ENCODE measurements around the gene BABAM2. TPM values are rescaled to one million over a fixed set of nuclear protein-coding genes. Genes with fewer than 3 reads are reported as not detected.

BABAM2 gene
- total and polyA plus RNA-seq, 10 of the 15 experiments (the other 5 are each of a cell fraction or from before 2014, with no cell fraction given) = 30.7 to 59.9 (median 44.5) TPM

DNA sequence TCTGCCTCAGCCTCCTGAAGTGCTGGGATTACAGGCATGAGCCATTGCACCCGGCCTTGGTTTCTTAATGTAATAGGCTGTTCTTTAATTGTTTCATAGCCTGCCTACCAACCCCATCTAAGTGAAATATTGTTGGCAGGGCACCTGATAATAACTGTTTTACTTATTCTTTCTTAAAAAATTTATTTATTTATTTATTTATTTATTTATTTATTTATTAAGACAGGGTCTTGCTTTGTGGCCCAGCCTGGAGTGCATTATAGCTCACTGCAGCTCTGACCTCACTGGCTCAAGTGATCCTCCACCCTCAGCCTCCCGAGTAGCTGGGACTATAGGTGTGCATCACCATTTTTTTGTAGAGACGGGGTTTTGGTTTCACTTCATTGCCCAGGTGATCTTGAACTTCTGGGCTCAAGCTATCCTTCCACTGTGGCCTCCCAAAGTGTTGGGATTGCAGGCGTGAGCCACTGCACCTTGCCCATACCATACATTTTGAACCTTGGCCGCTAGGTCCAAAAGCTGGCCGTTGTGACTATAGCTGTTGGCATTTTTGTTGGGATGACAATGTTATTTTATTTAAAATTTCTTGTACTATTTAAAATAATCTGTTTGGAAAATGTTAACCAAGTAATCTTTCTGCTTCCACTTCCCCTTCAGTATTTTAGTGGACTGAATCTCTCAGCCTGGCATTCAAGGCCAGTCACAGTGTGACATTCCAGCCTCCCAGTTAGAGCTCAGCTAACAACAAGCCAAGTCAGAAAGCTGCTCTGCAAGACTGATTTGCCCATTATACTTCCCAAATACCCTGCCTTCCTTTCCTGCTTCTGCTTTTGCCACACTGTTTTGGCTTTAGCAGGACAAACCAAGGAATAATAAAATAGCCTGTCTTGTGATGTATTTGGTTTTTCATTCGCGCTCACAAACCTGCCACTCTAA is 52.4 kb downstream of the BABAM2 start:
- FAIRE-seq (no peak), DNase-seq (ENCODE audit: low read depth, low spot score) (no peak), ATAC-seq (no peak)
- Histone ChIP-seq H3K79me2 (ENCODE audit: control insufficient read depth, insufficient read depth, low read length) (no peaks in the 10 kb centered on the region), H3K4me1 (ENCODE audit: control insufficient read depth, insufficient read depth, low read length) (no peaks in the 10 kb centered on the region), H2AFZ (ENCODE audit: control insufficient read depth, low read depth, low read length) (no peak overlapping the region), H4K20me1 (ENCODE audit: control insufficient read depth, insufficient read depth) (no peaks in the 10 kb centered on the region), H3K9me3 (replicated peaks; ENCODE audit: control insufficient read depth, insufficient read depth, low read length) (no peaks in the 10 kb centered on the region), H3K36me3 (ENCODE audit: control insufficient read depth in 2 of 2, insufficient read depth in 2 of 2, low read length in 1 of 2) (peaks cover 0 to 1% of the 10 kb centered on the region in 2 experiments; a peak in 2 of 4 replicates), H3K9ac (ENCODE audit: control insufficient read depth, insufficient read depth, low read length) (no peak overlapping the region), H3K4me2 (ENCODE audit: control insufficient read depth, insufficient read depth) (no peak overlapping the region), H3K4me3 (no peak overlapping the region), H3K27ac (ENCODE audit: control insufficient read depth, insufficient read depth) (no peak overlapping the region), H3K27me3 (replicated peaks in 1 of 2; ENCODE audit: control insufficient read depth in 2 of 2, insufficient read depth in 2 of 2, low read length in 1 of 2) (no peaks in the 10 kb centered on the region)
- in situ Hi-C loops (cut with MboI) = no loop called here
- TF ChIP-seq, protein P1, sequence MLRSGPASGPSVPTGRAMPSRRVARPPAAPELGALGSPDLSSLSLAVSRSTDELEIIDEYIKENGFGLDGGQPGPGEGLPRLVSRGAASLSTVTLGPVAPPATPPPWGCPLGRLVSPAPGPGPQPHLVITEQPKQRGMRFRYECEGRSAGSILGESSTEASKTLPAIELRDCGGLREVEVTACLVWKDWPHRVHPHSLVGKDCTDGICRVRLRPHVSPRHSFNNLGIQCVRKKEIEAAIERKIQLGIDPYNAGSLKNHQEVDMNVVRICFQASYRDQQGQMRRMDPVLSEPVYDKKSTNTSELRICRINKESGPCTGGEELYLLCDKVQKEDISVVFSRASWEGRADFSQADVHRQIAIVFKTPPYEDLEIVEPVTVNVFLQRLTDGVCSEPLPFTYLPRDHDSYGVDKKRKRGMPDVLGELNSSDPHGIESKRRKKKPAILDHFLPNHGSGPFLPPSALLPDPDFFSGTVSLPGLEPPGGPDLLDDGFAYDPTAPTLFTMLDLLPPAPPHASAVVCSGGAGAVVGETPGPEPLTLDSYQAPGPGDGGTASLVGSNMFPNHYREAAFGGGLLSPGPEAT (IDR thresholded peaks at IDR 0.05; ENCODE audit: low read depth) = no peak
- no peak for TF ChIP-seq FOXM1 (IDR thresholded peaks at IDR 0.05; ENCODE audit: low read depth, low read length)
- TF ChIP-seq WRNIP1 (IDR thresholded peaks at IDR 0.05; ENCODE audit: borderline replicate concordance, low read depth, low read length) = no peak
- no peak for TF ChIP-seq ETV6 (conservative IDR thresholded peaks at IDR 0.05 in 1 of 2, IDR thresholded peaks at IDR 0.05 in 1 of 2; ENCODE audit: borderline replicate concordance in 1 of 2, low read depth in 1 of 2)
- no peak for TF ChIP-seq SMARCA5 (IDR thresholded peaks at IDR 0.05)
- no peak for TF ChIP-seq YY1 (IDR thresholded peaks at IDR 0.05; ENCODE audit: low read depth, low read length)
- TF ChIP-seq, protein P2, sequence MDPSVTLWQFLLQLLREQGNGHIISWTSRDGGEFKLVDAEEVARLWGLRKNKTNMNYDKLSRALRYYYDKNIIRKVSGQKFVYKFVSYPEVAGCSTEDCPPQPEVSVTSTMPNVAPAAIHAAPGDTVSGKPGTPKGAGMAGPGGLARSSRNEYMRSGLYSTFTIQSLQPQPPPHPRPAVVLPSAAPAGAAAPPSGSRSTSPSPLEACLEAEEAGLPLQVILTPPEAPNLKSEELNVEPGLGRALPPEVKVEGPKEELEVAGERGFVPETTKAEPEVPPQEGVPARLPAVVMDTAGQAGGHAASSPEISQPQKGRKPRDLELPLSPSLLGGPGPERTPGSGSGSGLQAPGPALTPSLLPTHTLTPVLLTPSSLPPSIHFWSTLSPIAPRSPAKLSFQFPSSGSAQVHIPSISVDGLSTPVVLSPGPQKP (IDR thresholded peaks at IDR 0.05; ENCODE audit: low read depth, low read length) = no peak
- TF ChIP-seq EP300 (IDR thresholded peaks at IDR 0.05; ENCODE audit: borderline replicate concordance in 1 of 2, control insufficient read depth in 1 of 2, low read depth in 2 of 2, low read length in 2 of 2) = no peak
- no peak for TF ChIP-seq RAD51 (IDR thresholded peaks at IDR 0.05)
- TF ChIP-seq, protein P3, sequence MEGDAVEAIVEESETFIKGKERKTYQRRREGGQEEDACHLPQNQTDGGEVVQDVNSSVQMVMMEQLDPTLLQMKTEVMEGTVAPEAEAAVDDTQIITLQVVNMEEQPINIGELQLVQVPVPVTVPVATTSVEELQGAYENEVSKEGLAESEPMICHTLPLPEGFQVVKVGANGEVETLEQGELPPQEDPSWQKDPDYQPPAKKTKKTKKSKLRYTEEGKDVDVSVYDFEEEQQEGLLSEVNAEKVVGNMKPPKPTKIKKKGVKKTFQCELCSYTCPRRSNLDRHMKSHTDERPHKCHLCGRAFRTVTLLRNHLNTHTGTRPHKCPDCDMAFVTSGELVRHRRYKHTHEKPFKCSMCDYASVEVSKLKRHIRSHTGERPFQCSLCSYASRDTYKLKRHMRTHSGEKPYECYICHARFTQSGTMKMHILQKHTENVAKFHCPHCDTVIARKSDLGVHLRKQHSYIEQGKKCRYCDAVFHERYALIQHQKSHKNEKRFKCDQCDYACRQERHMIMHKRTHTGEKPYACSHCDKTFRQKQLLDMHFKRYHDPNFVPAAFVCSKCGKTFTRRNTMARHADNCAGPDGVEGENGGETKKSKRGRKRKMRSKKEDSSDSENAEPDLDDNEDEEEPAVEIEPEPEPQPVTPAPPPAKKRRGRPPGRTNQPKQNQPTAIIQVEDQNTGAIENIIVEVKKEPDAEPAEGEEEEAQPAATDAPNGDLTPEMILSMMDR (IDR thresholded peaks at IDR 0.05 in 2 of 3, conservative IDR thresholded peaks at IDR 0.05 in 1 of 3; ENCODE audit: control insufficient read depth in 2 of 3, extremely low read depth in 1 of 3, insufficient read depth in 1 of 3, low read depth in 3 of 3, low read length in 3 of 3) = no peak
- no peak for TF ChIP-seq EED (IDR thresholded peaks at IDR 0.05; ENCODE audit: low read depth)
- TF ChIP-seq, protein P4, sequence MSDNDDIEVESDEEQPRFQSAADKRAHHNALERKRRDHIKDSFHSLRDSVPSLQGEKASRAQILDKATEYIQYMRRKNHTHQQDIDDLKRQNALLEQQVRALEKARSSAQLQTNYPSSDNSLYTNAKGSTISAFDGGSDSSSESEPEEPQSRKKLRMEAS (IDR thresholded peaks at IDR 0.05; ENCODE audit: low read depth, low read length) = no peak
- TF ChIP-seq, protein P5, sequence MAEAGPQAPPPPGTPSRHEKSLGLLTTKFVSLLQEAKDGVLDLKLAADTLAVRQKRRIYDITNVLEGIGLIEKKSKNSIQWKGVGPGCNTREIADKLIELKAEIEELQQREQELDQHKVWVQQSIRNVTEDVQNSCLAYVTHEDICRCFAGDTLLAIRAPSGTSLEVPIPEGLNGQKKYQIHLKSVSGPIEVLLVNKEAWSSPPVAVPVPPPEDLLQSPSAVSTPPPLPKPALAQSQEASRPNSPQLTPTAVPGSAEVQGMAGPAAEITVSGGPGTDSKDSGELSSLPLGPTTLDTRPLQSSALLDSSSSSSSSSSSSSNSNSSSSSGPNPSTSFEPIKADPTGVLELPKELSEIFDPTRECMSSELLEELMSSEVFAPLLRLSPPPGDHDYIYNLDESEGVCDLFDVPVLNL (IDR thresholded peaks at IDR 0.05; ENCODE audit: low read depth, low read length) = no peak
- TF ChIP-seq SMC3 (IDR thresholded peaks at IDR 0.05; ENCODE audit: borderline replicate concordance, low read length) = no peak
- no peak for TF ChIP-seq PAX8 (IDR thresholded peaks at IDR 0.05)
- no TSS peak for BruUV-seq (replicated peaks)
- intact Hi-C loops (cut with micrococcal nuclease; ENCODE audit: unreplicated experiment) = no loop called here
- POLR2A ChIA-PET = no interaction called here
- SMC1A ChIA-PET (ENCODE audit: uncharacterized antibody, unreplicated experiment) = interaction anchor here (0.8 to 1.0 kb wide), 2 partner anchors 28 to 540 kb away, joined by 3 read pairs; no protein-coding TSS in a partner anchor
- RAD21 ChIA-PET (ENCODE audit: unreplicated experiment) = no interaction called here
- 97% methylated on average over 8 of the region's 8 CpGs for WGBS (ENCODE audit: insufficient coverage, insufficient replicate concordance, low lambda C conversion rate, missing lambda C conversion rate)
- CTCF ChIA-PET = interaction anchor here (1.0 kb wide), 1 partner anchor 22 kb away, joined by 3 read pairs; no protein-coding TSS in a partner anchor
